Neural progenitor cell (in vitro differentiated cells): ENCODE measurements around the gene INO80. TPM values are rescaled to one million over a fixed set of nuclear protein-coding genes. Genes with fewer than 3 reads are reported as not detected.

Experiments
- DNase-seq: peaks from one replicate; pipeline ENCODE4 v3.0.0-alpha.2; 2016; ENCODE audit warnings: low spot score
- H2AFZ ChIP-seq: fragments of 200-600 bp; sonication (generic); replicated peaks from 2 replicates; pipeline ENCODE4 v1.6.1; 2016; ENCODE audit warnings: antibody characterized with exemption
- H3F3A ChIP-seq: fragments of 200-600 bp; sonication (generic); 2 replicates; pipeline ENCODE4 v1.6.1; 2016; ENCODE audit warnings: antibody characterized with exemption, low read depth
- H3K27ac ChIP-seq: fragments of 200-600 bp; sonication (generic); 2 replicates; pipeline ENCODE4 v1.5.1; 2016; ENCODE audit warnings: mild to moderate bottlenecking
- H3K27me3 ChIP-seq: fragments of 200-600 bp; sonication (generic); 2 replicates; pipeline ENCODE4 v1.6.1; 2016; ENCODE audit warnings: mild to moderate bottlenecking, moderate library complexity
- H3K36me3 ChIP-seq: fragments of 200-600 bp; sonication (generic); 2 replicates; pipeline ENCODE4 v1.5.1; 2016
- H3K4me1 ChIP-seq: fragments of 200-600 bp; sonication (generic); 2 replicates; pipeline ENCODE4 v1.6.1; 2016; ENCODE audit warnings: mixed run types
- H3K4me2 ChIP-seq: fragments of 200-600 bp; sonication (generic); 2 replicates; pipeline ENCODE4 v1.6.1; 2016
- H3K4me3 ChIP-seq: fragments of 200-600 bp; sonication (generic); 2 replicates; pipeline ENCODE4 v1.5.1; 2016
- H3K79me2 ChIP-seq: fragments of 200-600 bp; sonication (generic); 2 replicates; pipeline ENCODE4 v1.6.1; 2016; ENCODE audit warnings: low read depth
- H3K9ac ChIP-seq: fragments of 200-600 bp; sonication (generic); 2 replicates; pipeline ENCODE4 v1.6.1; 2016
- H3K9me3 ChIP-seq: fragments of 200-600 bp; sonication (generic); 2 replicates; pipeline ENCODE4 v1.5.1; 2016; ENCODE audit warnings: low read depth
- H4K20me1 ChIP-seq: fragments of 200-600 bp; sonication (generic); 2 replicates; pipeline ENCODE4 v1.6.1; 2016; ENCODE audit warnings: low read depth
- H3K27ac Mint-ChIP-seq: 3 replicates; pipeline ENCODE4 v1.8.0; 2021; ENCODE audit warnings: mixed read lengths
- H3K27me3 Mint-ChIP-seq: 2 replicates; pipeline ENCODE4 v1.8.0; 2022; ENCODE audit warnings: low read depth, mild to moderate bottlenecking, inconsistent platforms, moderate library complexity, mixed read lengths; ENCODE audit not compliant: insufficient read depth
- H3K36me3 Mint-ChIP-seq: 3 replicates; pipeline ENCODE4 v1.8.0; 2021; ENCODE audit warnings: mixed read lengths
- H3K4me1 Mint-ChIP-seq: 3 replicates; pipeline ENCODE4 v1.8.0; 2021; ENCODE audit warnings: mixed read lengths
- H3K4me3 Mint-ChIP-seq: 3 replicates; pipeline ENCODE4 v1.8.0; 2021; ENCODE audit warnings: mild to moderate bottlenecking, moderate library complexity, mixed read lengths
- H3K9me3 Mint-ChIP-seq: 3 replicates; pipeline ENCODE4 v1.8.0; 2020; ENCODE audit warnings: mixed read lengths
- CTCF ChIP-seq: fragments of 200-600 bp; sonication (generic); IDR thresholded peaks from 2 replicates; pipeline ENCODE4 v1.5.1; 2017; ENCODE audit warnings: antibody characterized with exemption, mild to moderate bottlenecking
- EZH2 ChIP-seq: fragments of 200-600 bp; sonication (generic); IDR thresholded peaks from 2 replicates; pipeline ENCODE4 v1.6.1; 2017; ENCODE audit warnings: antibody characterized with exemption, mild to moderate bottlenecking, moderate library complexity
- EZH2phosphoT487 ChIP-seq: fragments of 200-600 bp; sonication (generic); IDR thresholded peaks from 2 replicates; pipeline ENCODE4 v1.6.1; 2017; ENCODE audit warnings: antibody characterized with exemption
- total RNA-seq: library from RNA; depleted of rRNA; stranded (reverse); fragments of >200 nt; gene quantifications from 2 replicates; pipeline ENCODE4 v1.2.3, GENCODE V29; 2015; ENCODE audit warnings: low replicate concordance

The INO80 gene
- total RNA-seq, 1 donor from 2014 or later, result 25.4 TPM

GRCh38 chr15:40932649-40933516 lies 183.2 kb downstream of the INO80 start:
- peaks cover 33% of the 10 kb centered on the region for H3K4me1 Mint-ChIP-seq
- H3K27ac Mint-ChIP-seq, result no peak overlapping the region
- Histone ChIP-seq H3K79me2 (no peaks in the 10 kb centered on the region), H3K4me2 (no peak overlapping the region), H3K27ac (no peak overlapping the region), H3K9me3 (no peaks in the 10 kb centered on the region), H4K20me1 (peaks cover 31% of the 10 kb centered on the region), H3K27me3 (peaks cover 77% of the 10 kb centered on the region), H3K9ac (no peak overlapping the region), H3K4me3 (no peak overlapping the region), H3K4me1 (peaks cover 32% of the 10 kb centered on the region), H3K36me3 (no peaks in the 10 kb centered on the region), H3F3A (peaks cover 25% of the 10 kb centered on the region), H2AFZ (no peak overlapping the region)
- no peaks in the 10 kb centered on the region for H3K9me3 Mint-ChIP-seq
- no peak overlapping the region for H3K4me3 Mint-ChIP-seq
- H3K27me3 Mint-ChIP-seq, result peaks cover 50% of the 10 kb centered on the region
- TF ChIP-seq EZH2phosphoT487, result no peak
- TF ChIP-seq CTCF, result no peak
- no peak for TF ChIP-seq EZH2
- no peak for DNase-seq
- no peaks in the 10 kb centered on the region for H3K36me3 Mint-ChIP-seq

GRCh38 chr15:40932156-40932555 lies 183.9 kb downstream of the INO80 start:
- DNase-seq, result no peak
- Mint-ChIP-seq H3K27me3 (peaks cover 53% of the 10 kb centered on the region), H3K36me3 (no peaks in the 10 kb centered on the region), H3K9me3 (no peaks in the 10 kb centered on the region), H3K4me3 (no peak overlapping the region), H3K27ac (no peak overlapping the region), H3K4me1 (peaks cover 32% of the 10 kb centered on the region)
- Histone ChIP-seq H3F3A (peaks cover 25% of the 10 kb centered on the region), H3K79me2 (no peaks in the 10 kb centered on the region), H3K27me3 (peaks cover 84% of the 10 kb centered on the region), H4K20me1 (peaks cover 38% of the 10 kb centered on the region), H2AFZ (no peak overlapping the region), H3K9ac (no peak overlapping the region), H3K4me1 (peaks cover 36% of the 10 kb centered on the region), H3K9me3 (no peaks in the 10 kb centered on the region), H3K4me3 (no peak overlapping the region), H3K27ac (no peak overlapping the region), H3K4me2 (no peak overlapping the region), H3K36me3 (no peaks in the 10 kb centered on the region)
- TF ChIP-seq EZH2, result no peak
- no peak for TF ChIP-seq EZH2phosphoT487
- TF ChIP-seq CTCF, result no peak

GRCh38 chr15:40931300-40932142 lies 184.6 kb downstream of the INO80 start:
- Histone ChIP-seq H3K36me3 (no peaks in the 10 kb centered on the region), H3K9me3 (no peaks in the 10 kb centered on the region), H4K20me1 (peaks cover 45% of the 10 kb centered on the region), H3K4me1 (peaks cover 42% of the 10 kb centered on the region), H3F3A (peaks cover 25% of the 10 kb centered on the region), H3K4me2 (peak overlapping the region; percentile 82), H3K9ac (no peak overlapping the region), H3K4me3 (no peak overlapping the region), H3K27ac (no peak overlapping the region), H3K79me2 (no peaks in the 10 kb centered on the region), H3K27me3 (peaks cover 90% of the 10 kb centered on the region), H2AFZ (no peak overlapping the region)
- Mint-ChIP-seq H3K36me3 (no peaks in the 10 kb centered on the region), H3K9me3 (no peaks in the 10 kb centered on the region), H3K4me1 (peaks cover 33% of the 10 kb centered on the region), H3K27me3 (peaks cover 60% of the 10 kb centered on the region), H3K27ac (no peak overlapping the region), H3K4me3 (peak overlapping the region; percentile 84)
- DNase-seq, result no peak
- no peak for TF ChIP-seq CTCF
- TF ChIP-seq EZH2, result no peak
- no peak for TF ChIP-seq EZH2phosphoT487
